Peyer's patch (tissue), 4 donors: ENCODE data around the gene NUDT1. TPM values are rescaled to one million over a fixed set of nuclear protein-coding genes. Genes with fewer than 3 reads are reported as not detected.
A peak's percentile ranks its signal among the peaks of the same experiment; 100 is the strongest.

Experiments used
- DNase-seq, 3 donors: peaks; one replicate each; pipeline ENCODE4 v3.0.0-alpha.2; 2017 to 2019
- H3K27ac ChIP-seq, 4 donors: fragments of 200-600 bp; sonication (generic); one replicate each; pipeline ENCODE4 v1.5.1; 2016 to 2019
- H3K27me3 ChIP-seq, 2 donors: fragments of 200-600 bp; sonication (generic); one replicate each; pipeline ENCODE4 v1.5.1; 2019
- H3K36me3 ChIP-seq, 3 donors: fragments of 200-600 bp; sonication (generic); one replicate each; pipeline ENCODE4 v1.5.1; 2016 to 2019
- H3K4me1 ChIP-seq, 4 donors: fragments of 200-600 bp; sonication (generic); one replicate each; pipeline ENCODE4 v1.5.1; 2016 to 2019
- H3K4me3 ChIP-seq, 4 donors: fragments of 200-600 bp; sonication (generic); 1 replicate in 3 of 4; 2 replicates in 1 of 4; pipeline ENCODE4 v1.5.1; 2016 to 2019; ENCODE audit warnings: mild to moderate bottlenecking in 1 of 4
- H3K9me3 ChIP-seq, 4 donors: fragments of 200-600 bp; sonication (generic); one replicate each; pipeline ENCODE4 v1.5.1; 2016 to 2019; ENCODE audit warnings: mild to moderate bottlenecking in 1 of 4
- POLR2A ChIP-seq, 2 donors: fragments of 450-650 bp; IDR thresholded peaks; one replicate each; pipeline ENCODE4 v1.5.1; 2017; ENCODE audit warnings: antibody characterized with exemption in 2 of 2, mild to moderate bottlenecking in 2 of 2, moderate library complexity in 2 of 2
- total RNA-seq, 4 donors: library from RNA; depleted of rRNA; stranded (reverse); fragments of >200 nt; gene quantifications; one replicate each; pipeline ENCODE4 v1.1.0, GENCODE V29; 2016
- TF ChIP-seq, protein P1 (sequence below), 6 experiments: fragments of 450-650 bp in 4 of 6; fragments of 200-600 bp in 2 of 6; sonication (generic) in 1 of 6; IDR thresholded peaks; one replicate each; pipeline ENCODE4 v1.5.1; 2017 to 2019; ENCODE audit warnings: antibody characterized with exemption in 6 of 6, mild to moderate bottlenecking in 3 of 6, moderate library complexity in 1 of 6

NUDT1 gene
- total RNA-seq, 4 donors from 2014 or later = 3.2 to 75.1 (median 11.6) TPM

DNA sequence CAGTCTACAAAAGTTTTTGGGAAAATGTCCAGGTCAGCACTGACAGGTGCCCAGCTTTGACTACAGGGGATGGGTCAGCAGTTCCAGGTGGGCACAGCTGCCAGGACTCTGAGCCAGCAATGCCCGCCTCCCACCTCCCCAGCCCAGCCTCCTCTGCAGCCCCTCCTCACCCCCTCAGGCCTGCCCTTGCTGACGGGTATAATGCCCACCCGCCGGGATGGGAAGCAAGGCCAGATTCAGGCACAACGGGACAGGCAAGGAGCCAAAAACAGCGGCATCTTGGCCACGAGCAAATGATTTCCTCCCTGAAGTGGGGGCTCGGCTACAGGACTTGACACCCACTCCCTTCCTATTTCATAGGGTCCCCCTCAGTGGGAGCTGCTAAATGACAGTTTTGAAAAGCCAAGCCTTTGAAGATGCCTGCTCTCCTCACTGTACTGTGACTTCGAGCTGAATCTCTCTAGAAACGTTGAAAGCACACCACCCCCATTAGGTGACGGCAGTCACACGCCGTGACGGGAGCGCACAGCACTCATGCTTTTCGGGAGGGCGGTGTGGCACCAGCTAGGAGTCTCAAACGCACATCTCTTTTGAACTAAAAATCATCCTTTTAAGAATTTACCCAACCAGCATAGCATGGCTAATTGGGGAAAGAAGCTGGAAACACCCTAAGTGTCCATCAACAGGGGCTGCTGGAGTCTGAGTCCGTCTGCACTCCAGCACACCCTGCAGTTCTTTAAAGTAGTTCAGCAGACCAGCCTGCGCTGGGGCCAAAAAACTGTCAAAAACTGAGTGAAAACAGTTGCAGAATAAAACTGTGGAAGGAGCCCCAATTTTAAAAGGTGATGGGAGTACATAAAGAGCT lies 38.9 kb upstream of the NUDT1 start:
- Histone ChIP-seq H3K4me1 (no peaks in the 10 kb centered on the region), H3K36me3 (peaks cover 0 to 36% (median 0%) of the 10 kb centered on the region in 3 donors), H3K27me3 (no peaks in the 10 kb centered on the region), H3K27ac (no peak overlapping the region), H3K9me3 (no peaks in the 10 kb centered on the region), H3K4me3 (no peak overlapping the region)
- peak in 1 of 3 donors; percentile 32 for DNase-seq
- TF ChIP-seq POLR2A (IDR thresholded peaks at IDR 0.05) = no peak
- TF ChIP-seq, protein P1, sequence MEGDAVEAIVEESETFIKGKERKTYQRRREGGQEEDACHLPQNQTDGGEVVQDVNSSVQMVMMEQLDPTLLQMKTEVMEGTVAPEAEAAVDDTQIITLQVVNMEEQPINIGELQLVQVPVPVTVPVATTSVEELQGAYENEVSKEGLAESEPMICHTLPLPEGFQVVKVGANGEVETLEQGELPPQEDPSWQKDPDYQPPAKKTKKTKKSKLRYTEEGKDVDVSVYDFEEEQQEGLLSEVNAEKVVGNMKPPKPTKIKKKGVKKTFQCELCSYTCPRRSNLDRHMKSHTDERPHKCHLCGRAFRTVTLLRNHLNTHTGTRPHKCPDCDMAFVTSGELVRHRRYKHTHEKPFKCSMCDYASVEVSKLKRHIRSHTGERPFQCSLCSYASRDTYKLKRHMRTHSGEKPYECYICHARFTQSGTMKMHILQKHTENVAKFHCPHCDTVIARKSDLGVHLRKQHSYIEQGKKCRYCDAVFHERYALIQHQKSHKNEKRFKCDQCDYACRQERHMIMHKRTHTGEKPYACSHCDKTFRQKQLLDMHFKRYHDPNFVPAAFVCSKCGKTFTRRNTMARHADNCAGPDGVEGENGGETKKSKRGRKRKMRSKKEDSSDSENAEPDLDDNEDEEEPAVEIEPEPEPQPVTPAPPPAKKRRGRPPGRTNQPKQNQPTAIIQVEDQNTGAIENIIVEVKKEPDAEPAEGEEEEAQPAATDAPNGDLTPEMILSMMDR (IDR thresholded peaks at IDR 0.05) = no peak

DNA sequence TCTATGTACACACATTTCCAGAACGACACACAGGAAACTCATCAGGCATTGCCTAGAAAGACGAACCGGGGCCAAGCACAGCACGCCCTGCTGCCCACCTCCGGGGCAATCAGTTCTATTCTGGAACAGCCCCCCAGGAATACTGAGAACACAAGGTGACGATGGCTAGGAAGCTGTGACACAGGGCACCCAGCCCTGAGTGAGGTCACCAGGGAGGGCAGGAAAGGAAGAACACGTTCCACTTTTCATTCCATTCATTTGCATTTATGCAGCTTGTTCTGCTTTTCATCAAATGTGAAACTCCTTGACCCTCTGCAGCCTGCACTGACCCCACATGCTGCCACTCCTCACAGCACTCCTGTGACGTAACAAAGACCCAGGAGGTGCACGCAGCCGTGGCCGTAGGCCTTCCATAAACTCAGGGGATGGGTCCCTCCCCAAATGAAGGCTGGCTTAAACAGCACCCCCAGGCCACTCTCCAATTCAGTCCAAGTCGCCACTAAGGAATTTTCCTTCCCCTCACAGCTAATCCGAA lies 38.2 kb upstream of the NUDT1 start:
- no peak for DNase-seq
- Histone ChIP-seq H3K4me3 (no peak overlapping the region), H3K9me3 (no peaks in the 10 kb centered on the region), H3K36me3 (peaks cover 0 to 30% (median 0%) of the 10 kb centered on the region in 3 donors), H3K27ac (no peak overlapping the region), H3K4me1 (no peaks in the 10 kb centered on the region), H3K27me3 (no peaks in the 10 kb centered on the region)
- no peak for TF ChIP-seq POLR2A (IDR thresholded peaks at IDR 0.05)
- TF ChIP-seq, protein P1 (IDR thresholded peaks at IDR 0.05) = no peak

DNA sequence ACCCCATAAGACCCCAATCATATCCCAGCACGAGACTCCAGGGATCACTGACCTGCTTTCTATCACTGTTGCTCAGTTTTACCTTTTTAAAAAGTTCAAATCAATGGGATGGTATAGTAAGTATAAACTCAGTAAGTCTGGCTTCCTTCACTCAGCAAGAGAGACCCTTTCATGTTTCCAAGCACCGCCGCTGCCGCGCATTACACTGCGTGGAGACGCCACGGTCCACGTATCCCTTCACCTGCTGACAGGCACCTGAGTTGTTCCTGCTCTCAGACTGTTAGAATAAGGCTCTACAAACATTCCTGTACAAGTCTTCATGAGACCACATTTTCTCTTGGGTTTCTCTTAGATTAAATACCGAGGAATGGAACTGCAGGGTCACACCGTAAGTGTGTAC lies 37.6 kb upstream of the NUDT1 start:
- peaks cover 0 to 24% (median 0%) of the 10 kb centered on the region in 3 donors for H3K36me3 ChIP-seq
- TF ChIP-seq POLR2A (IDR thresholded peaks at IDR 0.05) = no peak
- TF ChIP-seq, protein P1 (IDR thresholded peaks at IDR 0.05) = no peak

DNA sequence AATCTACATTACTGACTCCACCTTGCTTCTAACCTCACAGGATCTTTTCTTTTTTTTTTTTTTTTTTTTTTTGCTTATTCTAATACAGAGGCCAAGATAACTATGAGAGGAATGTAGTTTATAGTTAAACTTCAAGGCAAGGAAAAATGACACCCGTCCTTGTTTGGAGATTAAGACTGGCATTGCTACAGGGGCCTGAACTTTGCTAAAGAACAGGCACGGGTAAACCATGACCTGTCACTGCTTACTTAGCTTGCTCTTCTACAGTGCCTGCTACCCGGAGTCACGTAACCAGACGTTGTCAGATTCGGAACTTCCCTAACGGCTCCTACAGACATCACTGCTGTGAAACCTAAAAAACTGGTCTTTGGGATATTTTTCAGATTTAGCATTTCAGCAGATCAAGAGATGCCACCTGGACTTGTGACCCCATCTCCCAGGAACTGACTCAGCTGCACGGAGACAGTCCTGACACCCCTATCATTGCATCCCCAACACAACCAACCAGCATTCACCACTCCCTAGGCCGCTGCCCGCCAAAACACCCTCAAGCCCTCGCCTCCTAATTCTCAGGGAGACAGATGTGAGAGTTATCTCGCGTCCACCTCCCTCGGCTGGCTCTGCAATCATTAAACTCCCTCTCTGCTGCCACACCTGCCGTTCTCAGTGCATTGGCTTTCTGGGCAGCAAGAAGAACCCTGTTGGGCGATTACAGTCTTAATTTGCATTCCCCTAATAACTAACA lies 36.8 kb upstream of the NUDT1 start:
- H3K4me3 ChIP-seq = no peak overlapping the region
- H3K4me1 ChIP-seq = no peaks in the 10 kb centered on the region
- no peaks in the 10 kb centered on the region for H3K27me3 ChIP-seq
- TF ChIP-seq, protein P1 (IDR thresholded peaks at IDR 0.05) = no peak
- TF ChIP-seq POLR2A (IDR thresholded peaks at IDR 0.05) = no peak
- H3K27ac ChIP-seq = no peak overlapping the region
- DNase-seq = no peak
- peaks cover 0 to 16% (median 0%) of the 10 kb centered on the region in 3 donors for H3K36me3 ChIP-seq
- no peaks in the 10 kb centered on the region for H3K9me3 ChIP-seq

More for the DNA sequence above, 37.6 kb upstream of the NUDT1 start:
- H3K27me3 ChIP-seq = no peaks in the 10 kb centered on the region
- no peak overlapping the region for H3K4me3 ChIP-seq
- DNase-seq = no peak
- H3K4me1 ChIP-seq = no peaks in the 10 kb centered on the region
- no peaks in the 10 kb centered on the region for H3K9me3 ChIP-seq
- no peak overlapping the region for H3K27ac ChIP-seq

DNA sequence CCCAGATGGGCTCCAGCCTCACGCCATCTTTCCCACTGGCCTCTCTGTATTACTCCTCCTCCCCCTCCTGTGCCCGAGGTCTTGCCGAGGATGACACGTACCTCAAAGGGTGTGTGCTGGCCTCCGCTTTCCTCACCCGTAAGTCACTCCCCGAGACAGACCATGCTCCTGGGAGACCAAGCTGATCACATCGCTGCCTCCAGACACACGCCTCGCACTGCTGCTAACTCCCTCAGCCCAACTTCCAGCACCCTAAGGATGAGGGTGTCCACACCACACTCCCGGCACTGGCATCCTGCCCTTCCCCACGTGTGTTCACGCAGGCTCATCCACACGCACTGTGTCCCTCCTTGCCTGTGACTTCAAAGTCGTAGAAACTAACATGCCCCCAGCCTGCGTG lies 33.3 kb upstream of the NUDT1 start:
- DNase-seq = no peak
- Histone ChIP-seq H3K4me1 (no peaks in the 10 kb centered on the region), H3K9me3 (no peaks in the 10 kb centered on the region), H3K4me3 (no peak overlapping the region), H3K27me3 (no peaks in the 10 kb centered on the region), H3K27ac (no peak overlapping the region), H3K36me3 (peaks cover 0 to 31% (median 0%) of the 10 kb centered on the region in 3 donors)
- TF ChIP-seq POLR2A (IDR thresholded peaks at IDR 0.05) = no peak
- TF ChIP-seq, protein P1 (IDR thresholded peaks at IDR 0.05) = no peak
